Measurements from ENCODE around the gene TMEM178B.

The TMEM178B gene

DNA sequence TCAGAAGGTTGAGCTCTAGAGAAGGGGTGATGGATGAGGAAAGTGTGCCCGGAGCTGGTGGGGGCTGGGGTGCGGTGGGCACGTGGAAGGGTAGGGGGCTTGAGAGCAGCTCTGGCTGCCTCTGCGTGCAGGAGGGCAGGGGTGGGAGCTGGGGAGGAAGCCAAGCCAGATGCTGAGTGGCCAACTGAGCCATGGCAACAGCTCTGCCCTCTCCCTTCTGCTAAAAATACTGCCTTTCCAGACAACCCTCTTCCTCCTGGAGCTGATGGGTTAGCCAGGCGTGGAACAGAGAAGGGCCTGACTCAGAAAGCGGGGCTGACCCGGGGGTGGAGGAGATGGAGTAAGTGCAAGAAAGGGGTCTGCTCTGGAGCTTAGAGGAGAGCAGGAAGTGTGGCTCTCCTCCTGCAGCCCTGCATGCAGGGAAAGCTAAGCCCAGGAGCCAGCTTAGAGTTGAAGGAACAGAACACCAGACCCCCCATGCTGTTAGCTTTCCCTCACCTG lies 362.8 kb downstream of the TMEM178B start:
- FAIRE-seq: no peak

DNA sequence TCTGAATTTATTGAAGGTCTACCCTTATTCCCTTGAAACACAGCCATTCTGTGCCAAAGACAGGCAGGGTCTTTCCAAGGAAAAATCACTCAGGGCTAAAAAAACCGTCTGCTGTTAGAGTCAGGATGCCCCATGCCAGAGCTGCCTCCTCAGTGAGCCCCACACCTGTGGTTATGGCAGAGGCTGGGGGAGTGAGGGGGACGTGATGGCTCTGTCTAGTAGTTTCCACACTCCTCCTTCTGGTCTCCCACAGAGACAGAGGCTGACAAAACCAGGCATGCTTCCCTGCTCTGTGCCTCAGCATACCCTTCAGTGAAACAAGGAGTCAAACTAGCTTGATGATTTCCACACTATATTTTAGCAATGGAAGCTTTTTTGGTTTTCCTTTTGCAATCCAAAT lies 365.3 kb downstream of the TMEM178B start:
- no peak for FAIRE-seq

DNA sequence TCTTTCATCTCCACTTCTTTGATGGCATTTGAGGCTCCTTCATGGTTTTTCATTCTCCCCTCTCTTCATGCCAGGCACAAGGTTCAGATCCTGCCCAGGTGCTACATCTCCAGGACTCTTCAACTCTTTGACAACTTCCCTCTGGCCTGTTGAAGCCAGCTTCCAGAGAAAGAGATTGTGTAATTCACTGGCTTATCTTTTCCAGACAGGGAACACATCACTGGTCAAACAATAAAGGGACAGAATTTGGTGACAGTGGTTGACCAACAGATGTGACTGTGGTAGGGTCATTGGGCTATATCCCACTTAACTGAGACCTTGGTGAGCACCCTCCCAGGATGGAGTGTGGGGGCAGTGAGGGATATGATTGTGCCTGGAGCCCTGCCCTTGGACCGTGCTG lies 365.9 kb downstream of the TMEM178B start:
- no peak for FAIRE-seq

DNA sequence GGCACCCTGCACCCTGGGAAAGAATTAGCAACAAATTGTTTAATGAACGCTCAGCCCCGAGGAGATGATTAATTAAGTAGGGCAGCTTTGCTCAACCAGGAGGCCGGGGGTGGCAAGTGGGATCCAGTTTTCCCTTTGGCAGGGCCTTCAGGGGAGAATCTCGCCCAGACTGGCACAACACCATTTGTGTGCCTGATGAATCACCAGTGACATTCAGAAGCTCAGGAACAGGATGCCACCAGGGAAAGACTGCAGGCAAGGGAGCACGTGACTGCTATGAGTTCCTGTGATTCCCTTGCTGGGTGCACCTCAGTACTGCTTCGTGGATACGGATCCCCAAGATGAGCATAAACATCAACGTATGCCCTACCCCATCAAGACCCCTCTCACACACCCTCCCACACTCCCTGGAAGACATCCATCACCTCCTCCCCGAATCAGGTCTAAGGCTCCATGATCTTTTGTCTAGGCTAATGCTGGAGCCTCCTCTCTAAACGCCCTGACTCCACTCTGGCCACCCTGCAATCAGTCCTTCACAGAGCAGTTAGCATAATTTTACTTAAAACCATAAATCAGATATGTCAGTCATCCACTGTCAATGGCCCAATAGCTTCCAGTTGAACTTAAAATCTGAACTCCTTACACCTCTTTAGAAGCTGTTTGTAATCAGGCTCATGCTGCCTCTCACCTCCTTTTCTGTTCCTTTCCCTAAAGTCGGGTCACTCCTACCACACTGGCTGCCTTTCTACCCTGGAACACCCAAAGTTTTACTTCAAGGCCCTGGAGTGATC lies 368.2 kb downstream of the TMEM178B start:
- FAIRE-seq: no peak

GRCh38 chr7:141442781-141443180 lies 368.9 kb downstream of the TMEM178B start:
- no peak for FAIRE-seq

GRCh38 chr7:141444961-141445360 lies 371.1 kb downstream of the TMEM178B start:
- no peak for FAIRE-seq

- no peak for FAIRE-seq
These were observed 377.4 kb downstream of the TMEM178B start for GRCh38 chr7:141451232-141451631.

DNA sequence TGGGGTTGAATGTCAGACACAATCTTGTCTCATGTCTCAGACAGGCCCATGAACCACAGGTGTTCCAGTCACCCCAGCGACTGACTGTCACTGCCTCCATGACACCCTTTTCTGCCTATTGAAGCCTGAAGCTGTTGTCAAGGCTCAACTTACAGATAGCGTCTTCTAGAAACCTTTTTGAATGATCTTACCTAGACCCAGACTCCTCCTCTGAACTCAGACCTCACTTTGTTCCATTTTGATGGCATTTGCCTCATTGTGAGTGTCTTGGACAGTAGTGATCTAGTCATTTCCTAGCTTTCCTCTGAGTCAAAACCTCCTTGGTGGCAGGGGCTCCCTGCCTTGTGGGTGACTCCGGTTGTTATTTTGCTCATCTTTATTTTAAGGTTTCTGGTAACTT lies 379.0 kb downstream of the TMEM178B start:
- FAIRE-seq: no peak

DNA sequence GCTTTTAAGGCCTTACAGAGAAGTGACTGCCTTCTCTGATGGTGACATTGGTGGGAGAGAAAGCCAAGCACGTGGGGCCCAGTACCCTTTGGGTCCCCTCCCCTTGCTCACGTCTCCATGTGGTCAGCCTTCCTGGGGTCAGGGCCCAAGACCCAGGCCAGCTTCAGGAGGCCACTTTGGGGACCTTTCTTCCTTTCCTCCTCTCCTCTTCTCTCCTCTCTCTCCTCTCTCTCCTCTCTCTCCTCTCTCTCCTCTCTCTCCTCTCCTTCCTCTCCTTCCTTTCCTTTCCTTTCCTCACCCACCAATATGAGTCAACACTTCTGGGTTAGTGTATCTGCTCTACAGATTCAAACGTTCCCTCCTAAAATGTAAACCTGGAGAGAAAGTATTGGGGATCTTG lies 380.5 kb downstream of the TMEM178B start:
- no peak for FAIRE-seq

GRCh38 chr7:141455723-141456122 lies 381.9 kb downstream of the TMEM178B start:
- FAIRE-seq: no peak

GRCh38 chr7:141456298-141456697 lies 382.4 kb downstream of the TMEM178B start:
- no peak for FAIRE-seq

- FAIRE-seq: no peak
These were observed 382.8 kb downstream of the TMEM178B start for GRCh38 chr7:141456711-141457110.

DNA sequence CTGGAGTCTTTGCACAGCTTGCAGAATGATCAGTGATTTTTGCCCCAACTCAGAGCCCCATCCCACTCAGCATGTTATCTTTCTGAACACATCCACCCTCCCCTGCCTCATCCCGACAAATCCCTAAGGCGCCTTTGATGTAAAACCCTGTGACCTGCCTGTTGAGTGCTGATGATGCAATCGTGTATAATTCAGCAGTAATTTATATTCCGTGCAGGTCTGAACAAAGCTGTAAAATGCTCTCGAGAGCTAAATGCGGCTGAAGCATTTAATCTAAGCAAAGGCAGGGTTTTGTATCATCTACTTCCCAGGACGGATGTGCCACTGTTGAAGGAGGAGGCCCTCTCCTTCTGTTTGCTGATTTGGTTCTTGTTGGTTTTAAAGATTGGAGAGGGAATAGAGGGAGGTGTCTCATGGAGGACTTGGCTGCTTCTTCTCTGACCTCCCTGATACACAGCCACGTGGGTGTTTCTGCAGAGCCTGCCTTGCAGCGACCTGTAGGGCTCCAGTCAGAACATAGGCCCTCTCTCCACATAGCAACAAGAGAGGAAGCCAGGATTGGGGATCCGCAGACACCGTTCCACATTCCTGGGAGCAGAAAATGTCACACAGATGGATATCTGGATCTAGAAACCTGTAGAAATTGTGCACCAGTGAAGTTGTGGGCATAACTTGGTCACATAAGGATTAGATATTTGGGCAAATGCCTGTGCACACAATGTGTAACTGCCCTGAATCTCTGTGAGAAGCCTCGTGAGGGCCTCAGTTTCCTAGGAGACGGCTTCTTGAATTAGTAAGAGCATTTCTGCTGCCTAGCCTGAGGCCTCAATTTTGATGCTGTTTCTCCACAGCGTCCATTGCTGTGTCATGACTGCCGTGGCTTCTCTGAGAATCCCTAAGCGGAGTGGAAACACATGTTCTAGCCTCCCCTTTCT lies 387.2 kb downstream of the TMEM178B start:
- FAIRE-seq: no peak

- no peak for FAIRE-seq
These were observed 388.1 kb downstream of the TMEM178B start for GRCh38 chr7:141461924-141462323.

DNA sequence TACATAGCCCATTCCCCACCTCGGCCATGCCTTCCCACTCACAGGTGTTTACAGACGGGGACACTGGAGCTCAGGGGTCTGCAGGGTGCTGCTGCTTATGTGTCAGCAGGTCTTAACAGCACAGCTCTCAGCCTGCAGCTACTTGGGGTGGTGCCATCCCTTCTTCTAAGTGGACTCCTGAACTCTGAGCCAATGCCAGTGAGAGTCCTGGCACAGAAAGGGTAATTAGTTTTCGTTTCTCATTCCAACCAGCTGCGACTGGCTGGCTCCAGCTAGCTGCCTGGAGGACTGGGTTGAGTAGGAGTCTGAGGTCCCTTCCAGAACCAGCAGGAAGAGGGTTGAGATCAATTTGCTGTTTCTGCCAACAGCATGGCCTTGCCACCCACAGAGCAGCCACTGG lies 389.1 kb downstream of the TMEM178B start:
- no peak for FAIRE-seq

DNA sequence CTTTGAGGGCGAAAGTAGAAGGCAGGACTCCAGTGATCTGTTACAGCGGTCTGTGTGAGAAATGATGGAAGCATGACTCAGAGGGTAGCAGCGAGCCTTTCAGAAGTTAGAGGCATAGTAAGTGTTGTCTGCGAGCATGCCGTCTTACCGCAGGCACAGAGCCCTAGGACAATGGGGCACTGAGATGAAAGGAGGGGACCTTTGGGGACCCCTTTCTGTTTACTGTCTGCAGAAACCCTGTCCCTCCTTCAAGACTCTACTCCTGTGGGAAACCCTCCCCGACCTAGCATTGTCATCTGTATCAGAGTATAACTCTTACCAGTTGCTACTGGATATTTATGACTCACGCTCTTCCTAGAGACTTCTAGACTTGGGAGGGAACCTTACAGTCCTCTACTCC lies 390.1 kb downstream of the TMEM178B start:
- FAIRE-seq: no peak

DNA sequence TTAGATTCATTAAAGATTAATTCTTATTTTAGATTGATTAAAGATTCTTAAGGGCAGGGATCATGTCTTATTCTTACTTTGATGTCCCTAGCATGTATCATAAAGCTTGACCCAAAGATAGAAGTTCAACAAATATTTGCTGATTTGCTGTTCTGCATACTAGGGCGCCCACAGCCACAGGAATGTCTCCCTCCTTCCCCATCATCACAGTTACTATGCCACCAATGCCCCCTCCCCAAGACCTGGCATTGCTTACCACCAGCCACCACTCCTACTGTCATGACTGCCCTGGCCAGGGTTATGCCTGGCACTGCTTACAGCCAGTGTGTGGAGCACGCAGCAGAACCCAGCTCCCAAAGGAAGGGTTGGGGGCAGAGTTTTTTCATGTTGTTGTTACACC lies 390.7 kb downstream of the TMEM178B start:
- FAIRE-seq: no peak

DNA sequence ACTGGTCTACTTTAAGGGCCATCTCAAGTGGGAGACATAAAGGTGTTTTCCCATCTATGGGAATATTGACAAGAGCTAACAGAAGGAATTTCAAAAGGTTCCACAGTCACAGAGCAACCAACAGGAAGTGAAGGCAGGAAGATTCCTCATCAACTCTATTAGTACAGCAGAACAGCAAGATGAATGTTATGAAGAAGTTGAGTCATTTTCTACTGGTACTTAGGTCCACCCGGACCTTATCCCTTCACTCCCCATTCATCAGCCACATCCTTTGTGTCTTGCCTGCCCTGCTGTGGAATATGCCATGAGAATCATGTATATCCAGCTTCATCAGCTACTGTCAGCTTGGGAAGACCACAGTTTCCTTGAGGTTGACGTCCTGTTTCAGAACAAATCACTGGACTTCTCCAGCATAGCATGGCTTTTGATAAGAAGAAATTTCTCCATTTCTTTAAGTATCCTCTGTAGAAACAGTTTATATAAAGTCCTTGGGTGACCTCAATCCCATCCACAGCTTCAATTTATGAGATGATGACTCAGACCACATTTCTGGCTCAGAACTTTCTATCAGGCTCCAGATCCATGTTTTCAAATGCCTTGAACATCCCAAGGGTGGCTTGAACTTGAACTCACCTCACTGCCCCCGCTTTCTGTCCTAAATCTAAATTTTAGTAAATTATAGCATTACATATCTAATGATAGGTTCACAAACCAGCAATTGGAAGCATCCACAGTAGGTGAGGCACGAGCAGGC lies 392.5 kb downstream of the TMEM178B start:
- FAIRE-seq: no peak

DNA sequence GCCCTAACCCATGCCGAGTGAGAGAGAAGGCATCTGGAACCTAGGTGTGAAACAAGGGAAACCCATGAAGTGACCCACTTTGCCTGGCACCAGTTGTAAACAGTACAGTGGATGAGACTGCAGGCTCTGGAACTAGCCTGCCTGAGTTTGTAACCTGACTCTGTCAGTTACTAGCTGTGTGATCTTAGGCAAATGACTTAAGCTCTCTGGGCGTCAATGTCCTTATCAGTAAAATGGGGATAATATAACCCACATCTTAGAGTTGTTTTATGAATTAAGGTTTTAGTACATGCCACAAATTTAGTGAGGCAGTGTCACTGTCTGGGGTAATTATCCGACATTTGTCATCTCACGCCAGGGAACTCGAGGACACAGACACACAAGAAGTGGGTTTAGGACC lies 394.5 kb downstream of the TMEM178B start:
- no peak for FAIRE-seq

GRCh38 chr7:141475679-141476078 lies 401.8 kb downstream of the TMEM178B start:
- FAIRE-seq: no peak

GRCh38 chr7:141477865-141478264 lies 404.0 kb downstream of the TMEM178B start:
- FAIRE-seq: no peak

- FAIRE-seq: no peak
These were observed 405.0 kb downstream of the TMEM178B start for GRCh38 chr7:141478845-141479244.

DNA sequence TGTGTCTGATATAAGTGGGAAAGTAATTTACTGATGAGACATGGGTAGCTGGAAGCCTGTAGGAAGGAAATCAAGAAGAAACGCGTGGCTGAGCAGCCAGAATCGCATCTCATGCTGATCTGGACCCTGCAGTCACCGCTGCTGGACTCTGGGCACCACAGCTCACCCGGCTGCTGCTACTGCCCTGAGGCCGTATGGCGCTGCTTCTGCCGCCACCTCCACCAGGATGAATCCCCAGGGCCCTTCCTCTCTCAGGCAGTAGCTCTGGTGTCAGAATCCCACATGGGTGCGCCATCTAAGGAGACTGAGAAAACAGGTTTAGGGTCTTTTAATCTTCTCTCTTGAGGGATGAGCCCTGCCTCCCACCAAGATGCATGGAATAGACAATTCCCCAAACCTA lies 407.1 kb downstream of the TMEM178B start:
- FAIRE-seq: no peak
